Brain microvascular endothelial cell (primary cell): ENCODE measurements around the gene PKDREJ.

Experiments used
- DNase-seq: peaks from one replicate; pipeline ENCODE4 v3.0.0-alpha.2; 2020
- H3K27ac ChIP-seq: fragments of 250-450 bp; sonication (Bioruptor Pico); 2 replicates; pipeline ENCODE4 v1.5.1; 2020; ENCODE audit warnings: mild to moderate bottlenecking, moderate library complexity
- H3K27me3 ChIP-seq: fragments of 250-450 bp; sonication (Bioruptor Pico); replicated peaks from 2 replicates; pipeline ENCODE4 v1.5.1; 2020; ENCODE audit warnings: mild to moderate bottlenecking
- H3K36me3 ChIP-seq: fragments of 250-450 bp; sonication (Bioruptor Pico); replicated peaks from 2 replicates; pipeline ENCODE4 v1.5.1; 2020; ENCODE audit warnings: mild to moderate bottlenecking
- H3K4me3 ChIP-seq: 2 replicates; pipeline ENCODE4 v1.5.1; 2011; ENCODE audit warnings: low read depth, mild to moderate bottlenecking, control low read depth, low read length, moderate library complexity
- in situ Hi-C: cut with HindIII; loops from 2 replicates; pipeline ENCODE4 v1.10.0; 2017; ENCODE audit warnings: low sequenced_read_pairs, low pct_ligation_motif_present
- TF ChIP-seq, protein P1 (sequence below): IDR thresholded peaks from 2 replicates; pipeline ENCODE4 v1.5.1; 2011; ENCODE audit warnings: low read depth, mild to moderate bottlenecking, moderate library complexity, low read length, control low read depth, inconsistent platforms; ENCODE audit errors: missing control alignments

Gene PKDREJ

DNA sequence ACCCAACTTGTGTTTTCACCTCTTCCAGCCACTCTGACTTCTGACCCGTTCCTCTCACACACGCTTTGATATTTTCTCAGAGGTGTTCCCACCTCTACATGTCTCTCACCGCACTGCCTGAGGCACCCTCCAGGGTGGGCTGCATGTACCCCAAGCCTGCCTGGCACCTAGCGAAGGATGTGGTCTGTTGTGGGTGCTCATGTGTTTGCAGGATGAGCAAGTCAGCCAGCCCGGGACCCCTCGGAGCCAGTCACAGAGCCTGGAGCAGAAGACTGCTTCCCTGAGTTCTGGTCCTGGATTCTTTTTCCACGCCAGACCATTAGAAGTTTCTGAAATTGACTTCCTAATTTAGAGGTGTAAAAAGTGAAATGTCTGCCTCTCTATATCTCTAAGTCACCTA, 37.3 kb upstream of the PKDREJ start:
- TF ChIP-seq, protein P1, sequence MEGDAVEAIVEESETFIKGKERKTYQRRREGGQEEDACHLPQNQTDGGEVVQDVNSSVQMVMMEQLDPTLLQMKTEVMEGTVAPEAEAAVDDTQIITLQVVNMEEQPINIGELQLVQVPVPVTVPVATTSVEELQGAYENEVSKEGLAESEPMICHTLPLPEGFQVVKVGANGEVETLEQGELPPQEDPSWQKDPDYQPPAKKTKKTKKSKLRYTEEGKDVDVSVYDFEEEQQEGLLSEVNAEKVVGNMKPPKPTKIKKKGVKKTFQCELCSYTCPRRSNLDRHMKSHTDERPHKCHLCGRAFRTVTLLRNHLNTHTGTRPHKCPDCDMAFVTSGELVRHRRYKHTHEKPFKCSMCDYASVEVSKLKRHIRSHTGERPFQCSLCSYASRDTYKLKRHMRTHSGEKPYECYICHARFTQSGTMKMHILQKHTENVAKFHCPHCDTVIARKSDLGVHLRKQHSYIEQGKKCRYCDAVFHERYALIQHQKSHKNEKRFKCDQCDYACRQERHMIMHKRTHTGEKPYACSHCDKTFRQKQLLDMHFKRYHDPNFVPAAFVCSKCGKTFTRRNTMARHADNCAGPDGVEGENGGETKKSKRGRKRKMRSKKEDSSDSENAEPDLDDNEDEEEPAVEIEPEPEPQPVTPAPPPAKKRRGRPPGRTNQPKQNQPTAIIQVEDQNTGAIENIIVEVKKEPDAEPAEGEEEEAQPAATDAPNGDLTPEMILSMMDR: no peak
- no peak for DNase-seq

DNA sequence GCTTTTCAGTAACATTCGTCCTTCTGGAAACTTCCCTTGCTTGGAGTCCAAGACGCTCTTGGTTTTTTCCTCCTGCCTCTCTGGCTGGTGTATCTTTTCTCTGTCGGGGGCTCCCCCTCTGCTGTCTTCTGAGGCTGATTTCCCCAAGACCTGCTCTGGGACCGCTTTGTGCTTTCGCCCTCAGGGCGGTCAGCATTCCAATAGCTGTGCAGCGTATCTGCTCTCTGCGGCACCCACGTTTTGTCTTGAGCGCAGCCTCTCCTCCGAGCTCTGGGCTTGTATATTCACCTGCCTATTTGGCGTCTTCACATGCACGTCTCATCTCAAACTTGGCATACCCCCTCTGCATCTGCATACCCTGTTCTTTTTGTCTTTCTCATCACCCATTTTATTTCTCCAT, 36.0 kb upstream of the PKDREJ start:
- Histone ChIP-seq H3K4me3 (no peak overlapping the region), H3K36me3 (no peaks in the 10 kb centered on the region), H3K27ac (no peak overlapping the region), H3K27me3 (no peaks in the 10 kb centered on the region)
- no peak for DNase-seq
- TF ChIP-seq, protein P1: no peak
- in situ Hi-C loops: no loop called here

More for the DNA sequence above, 37.3 kb upstream of the PKDREJ start:
- Histone ChIP-seq H3K27ac (no peak overlapping the region), H3K36me3 (no peaks in the 10 kb centered on the region), H3K4me3 (no peak overlapping the region), H3K27me3 (no peaks in the 10 kb centered on the region)
- in situ Hi-C loops: loop anchor here (25.0 kb wide), 1 partner anchor 163 kb away; no protein-coding TSS in a partner anchor

DNA sequence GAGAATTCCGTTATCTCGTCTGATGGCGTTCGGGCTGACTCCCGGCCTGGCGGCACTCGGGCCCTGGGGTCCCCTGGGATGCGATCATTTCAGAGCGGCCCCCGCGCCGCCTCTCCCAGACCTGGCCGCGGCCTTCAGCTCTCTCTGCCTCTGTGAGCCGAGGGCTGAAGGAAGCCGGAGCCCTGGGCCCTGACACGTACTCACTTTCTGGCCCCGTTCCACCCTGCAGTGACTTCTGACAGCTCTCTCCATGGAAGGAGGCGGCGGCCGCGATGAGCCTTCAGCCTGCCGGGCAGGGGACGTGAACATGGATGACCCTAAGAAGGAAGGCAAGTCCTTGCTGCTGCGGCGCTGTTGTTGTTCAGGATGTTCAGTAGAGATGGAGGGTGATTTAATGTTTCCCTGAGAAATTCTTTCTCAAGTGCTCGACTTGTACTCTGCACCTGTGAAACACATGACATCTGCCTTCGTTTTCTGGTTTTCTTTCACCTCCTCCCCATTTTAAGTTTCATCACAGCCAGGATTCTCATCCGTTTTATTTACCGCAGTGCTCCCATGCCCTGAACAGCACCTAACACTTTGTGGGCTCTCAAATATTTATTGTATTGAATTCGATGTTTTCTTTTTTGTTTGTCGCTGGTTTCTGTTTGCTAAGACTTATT, 34.1 kb upstream of the PKDREJ start:
- Histone ChIP-seq H3K4me3 (peak overlapping the region; percentile 82), H3K36me3 (peaks cover 5% of the 10 kb centered on the region), H3K27me3 (no peaks in the 10 kb centered on the region), H3K27ac (peak overlapping the region; percentile 4)
- TF ChIP-seq, protein P1: no peak
- DNase-seq: peak; percentile 20
- in situ Hi-C loops: no loop called here

DNA sequence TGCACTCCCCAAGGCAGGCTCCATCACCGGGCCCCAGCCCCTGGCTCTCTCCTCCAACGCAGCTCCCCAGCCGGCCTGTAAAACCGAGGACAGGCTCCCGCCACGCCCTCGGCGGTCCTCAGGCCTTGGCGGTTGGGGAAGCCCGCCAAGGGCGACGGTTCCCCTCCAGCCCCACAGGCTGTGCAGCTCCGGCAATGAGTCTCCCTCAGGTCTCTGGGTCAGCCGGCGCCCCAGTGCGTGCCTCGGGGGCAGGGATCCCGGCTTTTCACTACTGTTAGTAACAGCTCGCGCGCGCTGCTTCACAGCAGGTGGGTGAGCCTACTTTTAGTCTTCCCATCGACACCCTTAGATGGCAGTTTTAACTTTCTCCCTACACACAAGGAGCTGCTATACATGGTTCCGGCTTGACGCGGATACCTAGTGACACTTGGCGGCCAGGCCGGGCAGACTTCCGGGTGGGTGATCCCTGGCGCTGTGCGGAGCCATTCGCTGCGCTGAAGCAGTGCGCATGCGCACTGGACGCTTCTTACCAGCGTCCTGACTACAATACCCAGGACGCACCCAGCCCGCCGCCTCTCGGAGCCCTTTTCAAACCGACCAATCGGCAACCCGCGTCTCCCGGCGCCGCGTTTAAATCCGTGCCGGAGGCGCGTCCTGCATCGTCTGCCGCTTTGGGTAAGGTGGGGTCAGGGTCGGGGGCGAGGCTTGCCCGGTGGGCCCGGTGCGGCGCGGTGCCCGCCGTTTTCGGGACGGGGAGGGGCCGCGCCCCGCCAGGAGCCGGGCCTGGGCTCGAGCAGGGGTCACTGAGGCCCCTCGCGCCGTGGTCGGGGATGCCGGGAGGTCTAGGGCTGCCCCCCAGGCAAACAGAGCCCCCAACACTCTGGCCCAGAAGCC, 33.4 kb upstream of the PKDREJ start, which contains the start of gene GTSE1:
GTSE1 (plus strand) TSS at position 614 of the 894 bp plus-strand sequence. CDS start 531 bp downstream, outside the sequence.
- TF ChIP-seq, protein P1: no peak
- peak within 1 kb of the TSS; percentile 82 for H3K4me3 ChIP-seq
- H3K36me3 ChIP-seq: peaks cover 7% of the 10 kb centered on the region
- H3K27me3 ChIP-seq: no peaks in the 10 kb centered on the region
- peak within 1 kb of the TSS; percentile 66 for H3K27ac ChIP-seq
- in situ Hi-C loops: no loop called here
- DNase-seq: peak; percentile 95

DNA sequence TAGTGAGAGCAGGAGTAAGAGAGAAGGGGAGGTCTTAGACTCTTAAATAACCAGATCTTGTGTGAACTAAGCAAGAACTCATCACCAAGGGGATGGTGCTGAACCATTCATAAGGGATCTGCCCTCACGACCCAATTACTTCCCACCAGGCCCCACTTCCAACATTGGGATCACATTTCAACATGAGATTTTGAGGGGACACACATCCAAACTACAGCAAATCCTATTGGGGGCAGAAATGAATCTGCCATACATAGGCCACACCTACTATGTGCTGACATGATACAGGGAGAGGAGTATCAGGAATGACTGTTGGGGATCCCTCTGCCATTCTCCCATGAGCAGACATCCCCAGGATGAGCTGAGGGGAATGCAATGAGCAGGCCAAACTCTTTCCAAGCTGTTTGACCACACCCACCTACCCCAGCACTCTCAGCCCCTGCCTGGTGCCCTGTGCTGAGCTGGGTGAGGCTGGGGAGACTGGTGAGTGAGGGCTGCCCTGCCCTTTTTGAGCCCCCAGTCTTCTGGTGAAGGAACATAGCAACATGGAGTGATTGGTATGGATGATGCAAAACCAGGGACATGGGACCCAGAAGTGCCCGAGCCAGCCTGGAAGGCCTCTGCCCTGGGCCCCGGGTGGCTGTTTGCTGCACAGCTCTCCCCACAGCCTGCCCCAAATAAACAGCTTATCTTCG, 32.3 kb upstream of the PKDREJ start:
- H3K36me3 ChIP-seq: peaks cover 7% of the 10 kb centered on the region
- DNase-seq: no peak
- H3K27ac ChIP-seq: no peak overlapping the region
- H3K27me3 ChIP-seq: no peaks in the 10 kb centered on the region
- H3K4me3 ChIP-seq: no peak overlapping the region
- in situ Hi-C loops: no loop called here
- TF ChIP-seq, protein P1: no peak
